Activated CD4-positive, alpha-beta T cell treated with anti-CD3 and anti-CD28 coated beads, Interleukin-2, amount 10 ng/mL, durations not matched to agents 7 days and 5 days (primary cell): ENCODE results near the gene NTN5. TPM values are rescaled to one million over a fixed set of nuclear protein-coding genes. Genes with fewer than 3 reads are reported as not detected.

Source experiments
- CTCF ChIA-PET: fragments of 350-600 bp; sonication (Branson Sonifier 250); formaldehyde crosslinking; loops from one replicate; lab custom pipeline; 2021; ENCODE audit warnings: antibody characterized with exemption; lab: Charles Lee
- POLR2A ChIA-PET: fragments of 350-600 bp; sonication (Branson Sonifier 250); formaldehyde crosslinking; loops from one replicate; lab custom pipeline; 2021; ENCODE audit warnings: antibody characterized with exemption; lab: Charles Lee
- DNase-seq: peaks from one replicate; pipeline ENCODE4 v3.0.0-alpha.2; 2020
- H3K27ac Mint-ChIP-seq: one replicate; pipeline ENCODE4 v1.8.0; 2021; ENCODE audit warnings: mild to moderate bottlenecking, moderate library complexity, mixed read lengths
- H3K27me3 Mint-ChIP-seq: one replicate; pipeline ENCODE4 v1.8.0; 2021; ENCODE audit warnings: mixed read lengths
- H3K36me3 Mint-ChIP-seq: one replicate; pipeline ENCODE4 v1.8.0; 2021; ENCODE audit warnings: low read depth, mixed read lengths
- H3K4me1 Mint-ChIP-seq: one replicate; pipeline ENCODE4 v1.8.0; 2021; ENCODE audit warnings: mixed read lengths
- H3K4me3 Mint-ChIP-seq: one replicate; pipeline ENCODE4 v1.8.0; 2021; ENCODE audit warnings: mild to moderate bottlenecking, moderate library complexity, mixed read lengths
- H3K9me3 Mint-ChIP-seq: one replicate; pipeline ENCODE4 v1.8.0; 2021; ENCODE audit warnings: mixed read lengths
- total RNA-seq, 2 experiments: library from RNA; stranded (reverse); gene quantifications; one replicate each; pipeline ENCODE4 v1.2.3, GENCODE V29; 2021

Gene NTN5
- total RNA-seq, 2 experiments from 2014 or later = 1.0 to 1.4 TPM

GRCh38 chr19:48645620-48646000 is 27.2 kb downstream of the NTN5 start:
- ChIA-PET CTCF (interaction anchor here (0.5 to 2.2 kb wide), 20 partner anchors 8 to 321 kb away, joined by 3 to 10 read pairs (median 4); partner anchors contain the start of genes DBP, EMP3 and NUCB1), POLR2A (interaction anchor here (0.7 kb wide), 1 partner anchor 11 kb away, joined by 4 read pairs; no protein-coding TSS in a partner anchor)
- Mint-ChIP-seq H3K27ac (peak overlapping the region; percentile 89), H3K4me3 (peak overlapping the region; percentile 76), H3K9me3 (no peaks in the 10 kb centered on the region), H3K4me1 (peaks cover 47% of the 10 kb centered on the region), H3K27me3 (peaks cover 2% of the 10 kb centered on the region), H3K36me3 (no peaks in the 10 kb centered on the region)
- no peak for DNase-seq

GRCh38 chr19:48644839-48645619 is 27.8 kb downstream of the NTN5 start:
- H3K4me1 Mint-ChIP-seq = peaks cover 45% of the 10 kb centered on the region

GRCh38 chr19:48644355-48644754 is 28.5 kb downstream of the NTN5 start:
- H3K4me3 Mint-ChIP-seq = no peak overlapping the region
- no peaks in the 10 kb centered on the region for H3K36me3 Mint-ChIP-seq
- peaks cover 45% of the 10 kb centered on the region for H3K4me1 Mint-ChIP-seq
- H3K9me3 Mint-ChIP-seq = no peaks in the 10 kb centered on the region
- DNase-seq = no peak
- CTCF ChIA-PET = interaction anchor here (0.6 to 2.2 kb wide), 3 partner anchors 11 to 198 kb away, joined by 3 to 10 read pairs (median 3); no protein-coding TSS in a partner anchor
- no peak overlapping the region for H3K27ac Mint-ChIP-seq
- POLR2A ChIA-PET = no interaction called here
- peaks cover 2% of the 10 kb centered on the region for H3K27me3 Mint-ChIP-seq

More at GRCh38 chr19:48644839-48645619, 27.8 kb downstream of the NTN5 start:
- ChIA-PET CTCF (interaction anchor here (0.5 to 2.2 kb wide), 14 partner anchors 11 to 255 kb away, joined by 3 to 10 read pairs (median 4); partner anchors contain the start of gene NUCB1), POLR2A (interaction anchor here (0.7 kb wide), 1 partner anchor 11 kb away, joined by 4 read pairs; no protein-coding TSS in a partner anchor)
- Mint-ChIP-seq H3K36me3 (no peaks in the 10 kb centered on the region), H3K27me3 (peaks cover 2% of the 10 kb centered on the region), H3K4me3 (peak overlapping the region; percentile 76), H3K27ac (peak overlapping the region; percentile 89), H3K9me3 (no peaks in the 10 kb centered on the region)
- DNase-seq = peak; percentile 81

GRCh38 chr19:48642862-48643261 is 30.0 kb downstream of the NTN5 start:
- H3K27ac Mint-ChIP-seq = no peak overlapping the region
- peaks cover 3% of the 10 kb centered on the region for H3K9me3 Mint-ChIP-seq
- ChIA-PET POLR2A (no interaction called here), CTCF (no interaction called here)
- H3K4me1 Mint-ChIP-seq = peaks cover 48% of the 10 kb centered on the region
- H3K36me3 Mint-ChIP-seq = peaks cover 6% of the 10 kb centered on the region
- no peak overlapping the region for H3K4me3 Mint-ChIP-seq
- no peak for DNase-seq
- peaks cover 2% of the 10 kb centered on the region for H3K27me3 Mint-ChIP-seq

- Mint-ChIP-seq H3K27ac (no peak overlapping the region), H3K27me3 (peaks cover 2% of the 10 kb centered on the region), H3K4me3 (no peak overlapping the region), H3K36me3 (peaks cover 6% of the 10 kb centered on the region), H3K9me3 (peaks cover 3% of the 10 kb centered on the region), H3K4me1 (peaks cover 42% of the 10 kb centered on the region)
- ChIA-PET CTCF (interaction anchor here (0.6 to 0.8 kb wide), 2 partner anchors 11 to 36 kb away, joined by 3 to 5 read pairs; no protein-coding TSS in a partner anchor), POLR2A (no interaction called here)
- no peak for DNase-seq
Observed at GRCh38 chr19:48641850-48642249, 31.0 kb downstream of the NTN5 start.

- peak overlapping the region; percentile 99 for H3K27ac Mint-ChIP-seq
- H3K9me3 Mint-ChIP-seq = peaks cover 3% of the 10 kb centered on the region
- peak overlapping the region; percentile 50 for H3K4me3 Mint-ChIP-seq
- no peak for DNase-seq
- ChIA-PET CTCF (interaction anchor here (0.6 kb wide), 1 partner anchor 23 kb away, joined by 3 read pairs; no protein-coding TSS in a partner anchor), POLR2A (no interaction called here)
- H3K4me1 Mint-ChIP-seq = peaks cover 36% of the 10 kb centered on the region
- H3K36me3 Mint-ChIP-seq = peaks cover 6% of the 10 kb centered on the region
- H3K27me3 Mint-ChIP-seq = no peaks in the 10 kb centered on the region
Observed at GRCh38 chr19:48639483-48640375, 33.1 kb downstream of the NTN5 start.

GRCh38 chr19:48638831-48639381 is 33.9 kb downstream of the NTN5 start:
- peak overlapping the region; percentile 94 for H3K4me3 Mint-ChIP-seq
- ChIA-PET CTCF (interaction anchor here (0.9 kb wide), 1 partner anchor 12 kb away, joined by 3 read pairs; no protein-coding TSS in a partner anchor), POLR2A (no interaction called here)
- no peaks in the 10 kb centered on the region for H3K27me3 Mint-ChIP-seq
- H3K36me3 Mint-ChIP-seq = peaks cover 8% of the 10 kb centered on the region
- peaks cover 3% of the 10 kb centered on the region for H3K9me3 Mint-ChIP-seq
- no peak for DNase-seq
- peaks cover 37% of the 10 kb centered on the region for H3K4me1 Mint-ChIP-seq
- H3K27ac Mint-ChIP-seq = peak overlapping the region; percentile 99

GRCh38 chr19:48637948-48638830 is 34.6 kb downstream of the NTN5 start:
- Mint-ChIP-seq H3K9me3 (peaks cover 3% of the 10 kb centered on the region), H3K27ac (peak overlapping the region; percentile 99), H3K4me1 (peaks cover 44% of the 10 kb centered on the region), H3K36me3 (peaks cover 8% of the 10 kb centered on the region), H3K4me3 (peak overlapping the region; percentile 94), H3K27me3 (no peaks in the 10 kb centered on the region)
- DNase-seq = peak; percentile 91
- ChIA-PET CTCF (interaction anchor here (0.9 kb wide), 2 partner anchors 8 to 13 kb away, joined by 3 to 5 read pairs; partner anchors contain the start of gene CA11), POLR2A (interaction anchor here (0.7 kb wide), 1 partner anchor 208 kb away, joined by 7 read pairs; no protein-coding TSS in a partner anchor)

- Mint-ChIP-seq H3K4me3 (peak overlapping the region; percentile 94), H3K4me1 (peaks cover 48% of the 10 kb centered on the region), H3K36me3 (peaks cover 10% of the 10 kb centered on the region), H3K27ac (peak overlapping the region; percentile 99), H3K27me3 (no peaks in the 10 kb centered on the region), H3K9me3 (peaks cover 3% of the 10 kb centered on the region)
- CTCF ChIA-PET = interaction anchor here (0.9 kb wide), 1 partner anchor 9 kb away, joined by 5 read pairs; the partner anchor contains the start of gene CA11
- POLR2A ChIA-PET = interaction anchor here (0.7 kb wide), 1 partner anchor 208 kb away, joined by 7 read pairs; no protein-coding TSS in a partner anchor
- DNase-seq = peak; percentile 100
Observed at GRCh38 chr19:48637449-48637947, 35.3 kb downstream of the NTN5 start.

GRCh38 chr19:48636859-48637448 is 35.9 kb downstream of the NTN5 start, which contains the start of gene DBP:
TSS of gene DBP (minus strand) at chr19:48637379. CDS start at chr19:48636994, 385 bp downstream.
- peaks cover 13% of the 10 kb centered on the region for H3K36me3 Mint-ChIP-seq
- CTCF ChIA-PET = interaction anchor here (0.9 kb wide), 1 partner anchor 9 kb away, joined by 5 read pairs; the partner anchor contains the start of gene CA11
- H3K4me1 Mint-ChIP-seq = peaks cover 50% of the 10 kb centered on the region
- H3K27me3 Mint-ChIP-seq = no peaks in the 10 kb centered on the region
- DNase-seq = peak; percentile 35
- peaks cover 3% of the 10 kb centered on the region for H3K9me3 Mint-ChIP-seq
- peak within 1 kb of the TSS; percentile 99 for H3K27ac Mint-ChIP-seq
- POLR2A ChIA-PET = no interaction called here
- peak within 1 kb of the TSS; percentile 94 for H3K4me3 Mint-ChIP-seq
